GM10847 (cell line): ENCODE results near the gene LCE7A.

ENCODE experiments used
- POLR2A ChIP-seq: IDR thresholded peaks from 2 replicates; pipeline ENCODE4 v1.6.1; 2011; ENCODE audit not compliant: insufficient read length; ENCODE audit errors: extremely low read depth

Gene LCE7A, protein sequence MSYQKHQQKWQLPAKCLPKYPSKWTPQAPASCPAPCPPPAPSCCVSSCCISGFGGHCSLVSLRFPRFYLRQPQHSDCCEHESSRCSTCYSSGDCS

DNA sequence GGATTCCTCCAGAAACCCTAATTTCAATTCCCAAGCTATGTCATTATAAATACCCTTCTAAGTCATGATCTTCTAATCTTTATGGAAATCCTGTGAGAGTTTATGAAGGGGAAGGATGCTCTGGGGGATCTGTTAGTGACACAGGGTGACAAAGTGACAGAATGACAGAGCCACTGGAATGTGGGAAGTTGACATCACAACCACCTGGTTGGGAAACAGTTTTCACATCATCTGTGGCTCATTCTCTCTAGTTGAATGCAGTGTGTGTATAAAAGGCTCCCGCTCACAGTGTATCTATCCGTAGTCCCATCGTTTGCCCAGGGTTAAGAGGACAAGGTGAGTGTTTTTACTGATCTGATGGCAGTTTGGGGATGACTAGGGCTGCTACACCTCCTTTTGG is at the start of gene LCE7A:
Gene LCE7A, plus strand, starts transcription at position 301 of the 400 bp plus-strand sequence. CDS start 702 bp downstream, outside the sequence.
- TF ChIP-seq POLR2A: no peak

DNA sequence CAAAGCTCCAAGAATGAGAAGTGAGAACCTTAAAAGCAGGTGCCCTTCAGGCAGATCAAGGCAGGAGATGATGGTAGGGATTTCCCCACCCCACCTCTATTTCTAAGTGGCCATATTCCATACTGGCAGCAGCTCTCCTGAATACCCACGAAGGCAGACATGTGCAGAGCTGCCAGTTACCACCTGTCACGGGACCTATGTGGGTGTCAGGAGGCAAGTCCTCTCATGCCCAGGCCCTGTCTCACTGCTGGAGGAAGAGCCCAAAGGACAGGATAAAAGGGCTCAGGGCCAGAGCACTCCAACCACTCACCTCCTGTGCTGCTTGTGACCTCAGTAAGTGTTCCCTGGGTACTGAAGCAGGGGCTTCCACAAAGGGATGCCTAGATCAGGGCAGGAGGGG is 48.7 kb upstream of the LCE7A start:
- TF ChIP-seq POLR2A: no peak

DNA sequence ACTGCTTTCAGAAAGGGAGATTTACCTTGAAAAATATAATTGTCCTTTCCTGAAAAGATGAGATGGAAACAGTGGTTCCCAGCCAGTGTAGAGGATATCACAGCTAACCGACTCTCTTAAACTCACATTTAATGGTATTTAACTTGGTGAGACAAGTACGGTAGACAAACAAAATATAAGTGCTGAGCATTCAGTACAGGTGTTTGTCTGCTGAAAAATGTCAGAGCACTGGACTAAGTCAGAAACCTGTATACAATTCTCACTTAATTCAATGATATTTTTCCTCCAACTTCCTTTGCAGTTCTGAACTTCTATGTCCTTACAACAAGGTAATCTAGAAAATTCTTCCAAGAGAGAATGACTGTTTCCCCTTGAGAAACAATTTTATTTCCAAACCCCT is 48.1 kb upstream of the LCE7A start, which contains the start of gene LCE1B:
Gene LCE1B, plus strand, starts transcription at position 301 of the 400 bp plus-strand sequence. CDS start 476 bp downstream, outside the sequence.
- no peak for TF ChIP-seq POLR2A

DNA sequence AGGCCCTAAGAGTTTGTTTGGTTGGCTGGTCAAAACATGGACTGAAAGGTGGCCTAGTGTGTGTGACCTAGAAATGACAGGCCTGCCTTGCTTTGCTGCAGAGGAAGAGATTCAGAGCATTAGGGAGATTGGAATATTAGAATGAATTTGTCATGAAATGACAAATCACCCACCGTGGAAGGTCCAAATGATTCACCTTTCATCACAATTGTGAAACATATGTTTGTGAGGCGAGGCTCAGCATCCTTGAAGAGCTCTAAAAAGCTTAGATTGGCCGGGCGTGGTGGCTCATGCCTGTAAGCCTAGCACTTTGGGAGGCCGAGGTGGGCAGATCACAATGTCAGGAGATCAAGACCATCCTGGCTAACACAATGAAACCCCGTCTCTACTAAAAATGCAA is 42.5 kb upstream of the LCE7A start:
- TF ChIP-seq POLR2A: no peak

DNA sequence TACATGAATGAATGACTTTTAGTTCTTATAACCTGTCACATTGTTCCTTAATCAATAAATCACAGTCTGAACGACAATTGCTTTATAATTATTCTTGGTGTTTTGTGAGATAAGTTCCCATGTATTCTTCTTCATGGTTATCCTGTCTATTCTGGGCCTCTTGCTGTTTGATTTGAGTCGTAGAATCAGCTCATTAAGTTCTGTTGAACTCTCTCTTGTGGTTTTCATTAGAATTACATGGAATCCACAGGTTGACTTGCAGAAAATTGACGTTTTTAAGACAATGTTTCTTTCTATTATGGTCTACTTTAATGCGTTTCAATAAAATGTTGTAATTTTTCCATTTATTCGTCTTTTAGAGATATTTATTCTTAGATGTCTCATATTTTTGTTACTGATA is 36.5 kb upstream of the LCE7A start:
- no peak for TF ChIP-seq POLR2A

DNA sequence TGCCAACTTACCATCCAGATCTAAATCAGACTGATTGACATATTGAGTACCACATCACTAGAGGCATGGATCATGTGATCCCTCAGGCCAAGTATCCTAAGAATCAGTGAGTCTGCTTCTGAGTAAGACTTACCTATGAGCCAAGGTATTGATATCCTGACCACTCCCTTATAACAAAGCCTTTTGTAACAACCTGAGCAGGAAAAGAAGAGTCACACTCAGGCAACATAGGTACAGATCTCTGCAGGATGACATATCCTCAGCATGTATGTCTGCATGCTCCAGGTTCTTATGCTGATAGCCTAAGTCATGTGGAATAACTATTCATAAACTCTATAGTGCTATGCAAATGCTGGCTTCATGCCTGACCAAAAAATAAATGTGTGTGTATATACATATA is 34.8 kb upstream of the LCE7A start:
- TF ChIP-seq POLR2A: no peak

DNA sequence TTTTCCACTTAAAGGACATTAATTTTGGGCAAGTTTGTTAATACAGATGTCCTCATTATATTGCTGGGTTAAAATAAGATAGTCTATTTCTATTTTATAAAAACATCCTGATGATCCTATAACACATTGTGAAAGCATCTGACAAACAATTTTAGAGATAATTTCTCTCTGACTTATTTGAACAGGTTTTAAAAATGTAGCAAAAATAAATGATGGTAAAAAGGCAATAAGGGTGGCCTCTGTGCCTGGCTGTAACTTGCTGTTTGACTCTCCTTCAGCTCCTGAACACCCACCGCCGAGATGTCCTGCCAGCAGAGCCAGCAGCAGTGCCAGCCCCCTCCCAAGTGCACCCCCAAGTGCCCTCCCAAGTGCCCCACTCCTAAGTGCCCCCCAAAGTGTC is 32.6 kb upstream of the LCE7A start, which contains the start of gene LCE1A:
Gene LCE1A, plus strand, starts transcription at position 301 of the 400 bp plus-strand sequence. Its CDS starts 0 bp downstream, at position 301.
- no peak for TF ChIP-seq POLR2A

DNA sequence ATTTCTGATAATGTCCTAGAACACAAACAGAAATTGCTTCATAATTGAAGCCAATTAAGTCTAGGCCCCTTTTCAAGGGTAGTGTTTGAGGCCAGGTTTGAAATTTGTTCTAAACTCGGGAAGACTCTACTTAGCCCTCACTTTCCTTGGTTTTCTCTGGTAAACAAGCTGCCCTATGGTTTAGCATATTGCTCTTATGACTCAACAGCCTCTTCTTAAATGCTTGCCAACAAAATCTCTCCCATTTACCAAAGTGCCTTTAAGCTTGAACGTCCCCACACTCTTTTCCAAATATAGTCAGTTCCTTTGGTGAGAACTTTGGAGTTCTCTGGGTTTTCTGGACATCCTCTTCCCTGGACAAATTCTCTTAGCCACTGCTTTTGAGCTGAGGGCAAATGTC is 22.9 kb upstream of the LCE7A start:
- TF ChIP-seq POLR2A: no peak

DNA sequence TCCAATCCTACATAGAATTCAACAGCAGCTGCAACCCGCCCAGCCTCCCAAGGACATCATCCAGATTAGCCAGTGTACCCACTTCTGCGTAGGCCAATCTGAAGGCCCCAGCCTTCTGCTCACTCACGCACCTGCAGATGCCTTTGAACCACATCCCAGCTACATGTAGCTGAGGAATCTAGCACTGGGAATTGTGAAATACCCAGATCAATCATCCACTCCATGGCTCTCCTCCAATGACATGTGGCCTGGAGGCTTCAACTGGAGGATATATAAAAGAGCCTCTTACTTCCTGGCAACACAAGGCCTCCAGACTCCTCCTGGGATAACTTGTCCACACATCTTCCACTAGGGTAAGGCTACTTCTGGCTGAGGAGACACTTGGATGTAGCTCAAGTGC is 17.2 kb upstream of the LCE7A start, which contains the start of gene LCE6A:
Gene LCE6A, plus strand, starts transcription at position 301 of the 400 bp plus-strand sequence. CDS start 665 bp downstream, outside the sequence.
- no peak for TF ChIP-seq POLR2A

DNA sequence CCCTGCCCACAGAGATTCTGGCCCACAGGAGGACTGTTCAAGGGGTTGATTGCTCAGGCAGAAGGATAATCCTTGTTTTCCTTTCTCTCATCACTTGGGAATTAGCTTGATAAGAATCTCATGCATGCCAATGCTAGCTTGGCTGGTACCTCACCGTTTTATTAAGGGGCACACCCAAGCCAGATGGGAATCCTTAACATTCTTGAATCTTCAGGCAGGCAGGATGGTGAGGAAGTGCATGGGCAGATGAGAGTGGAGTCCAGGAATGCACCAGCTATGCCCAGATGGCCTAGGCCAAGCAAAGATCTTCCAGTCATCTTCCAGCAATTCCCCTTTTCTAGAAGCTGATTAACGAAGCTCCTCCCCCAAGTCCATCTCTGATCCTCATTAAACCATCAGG is 4.1 kb upstream of the LCE7A start:
- TF ChIP-seq POLR2A: no peak

DNA sequence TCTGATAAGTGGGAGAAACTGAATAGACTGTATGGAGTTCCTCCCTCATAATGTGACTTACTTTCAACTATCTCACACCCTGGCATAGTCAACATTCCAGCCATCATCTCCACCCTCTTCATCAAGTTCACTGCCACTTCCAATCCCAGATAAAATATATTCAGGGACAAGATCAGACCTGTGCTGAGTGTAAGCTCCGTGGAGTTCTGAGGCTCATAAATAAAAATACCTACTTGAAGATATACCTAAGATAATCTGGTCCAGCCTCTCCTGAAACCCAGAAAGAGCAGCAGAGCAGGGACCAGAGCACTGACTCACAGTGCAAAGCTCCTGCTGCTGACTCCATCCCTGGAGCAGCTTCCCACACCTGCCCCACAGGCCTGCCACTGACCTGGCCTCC is 1.7 kb upstream of the LCE7A start:
- TF ChIP-seq POLR2A: no peak

DNA sequence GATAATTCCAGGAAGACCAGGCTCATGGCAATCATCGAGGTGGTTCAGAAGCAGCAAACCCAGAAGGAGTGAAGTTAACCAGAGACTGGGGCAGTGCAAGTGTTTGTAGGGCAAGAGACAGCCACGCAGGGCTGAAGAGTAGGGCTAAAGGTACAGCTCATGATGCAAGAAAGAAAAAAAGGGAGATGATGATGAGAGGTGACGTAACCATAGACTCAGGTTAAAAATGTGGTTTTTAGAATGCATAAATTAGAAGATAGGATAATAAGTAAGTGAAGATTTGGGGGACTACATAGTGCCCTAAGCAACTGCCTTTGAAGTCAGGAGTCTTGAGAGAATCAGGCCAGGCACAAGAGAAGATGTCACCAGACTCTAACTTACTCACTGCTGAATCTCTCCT is 333 bp downstream of the LCE7A start:
- no peak for TF ChIP-seq POLR2A

DNA sequence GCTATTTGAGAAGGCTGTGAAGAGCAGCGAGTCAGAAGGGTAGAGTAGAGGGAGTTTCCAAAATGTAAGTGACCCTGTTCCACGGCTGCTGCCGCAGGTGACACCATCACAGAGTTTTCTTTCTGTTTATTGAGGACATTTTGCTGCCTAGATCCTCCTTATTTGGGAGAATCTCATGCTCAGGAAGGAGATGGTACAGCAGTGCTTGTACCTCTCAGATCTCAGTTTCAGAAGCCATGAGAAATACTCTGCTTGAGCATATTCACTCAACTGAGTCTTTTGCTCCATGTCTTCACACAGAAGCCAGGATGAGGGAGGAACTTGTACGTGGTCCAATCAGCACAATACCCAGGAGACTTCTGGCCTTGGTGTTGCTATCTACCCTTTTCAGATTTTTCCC is 1.6 kb downstream of the LCE7A start:
- TF ChIP-seq POLR2A: no peak

DNA sequence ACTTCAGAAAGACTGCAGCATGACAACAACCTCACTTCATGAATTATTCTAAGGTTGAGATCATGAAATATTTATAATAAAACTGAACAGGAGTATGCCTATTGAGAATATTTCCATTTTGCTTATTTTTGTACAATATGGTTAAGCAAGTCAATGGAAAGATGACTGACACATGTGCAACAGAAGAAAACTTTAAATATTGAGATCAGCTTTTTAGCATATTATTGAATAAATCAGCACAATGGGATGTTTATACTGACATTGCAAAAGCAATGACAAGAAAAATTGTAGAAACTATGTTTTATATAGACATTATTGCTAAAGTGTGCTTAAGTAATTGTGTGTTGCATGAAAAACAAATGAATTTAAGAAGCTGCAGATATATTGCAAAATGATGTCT is 4.6 kb downstream of the LCE7A start:
- TF ChIP-seq POLR2A: no peak

DNA sequence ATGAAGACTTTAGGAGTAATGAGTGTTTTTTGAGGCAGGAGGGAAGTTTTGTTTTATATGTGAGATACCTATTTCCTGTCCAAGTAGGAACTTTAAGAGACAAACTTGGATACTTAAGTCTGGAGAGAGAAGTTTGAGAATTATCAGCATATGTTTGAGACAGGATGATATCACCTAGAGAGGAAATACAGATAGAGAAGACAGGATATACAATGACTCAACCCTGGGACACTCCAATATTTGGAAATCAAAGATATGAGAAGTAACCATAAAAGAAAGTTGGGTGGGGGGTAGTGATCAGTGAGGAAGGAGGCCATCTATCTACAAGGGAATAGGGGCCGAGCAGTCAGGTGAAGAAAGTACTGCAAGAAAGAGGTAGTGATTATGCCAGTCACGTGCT is 6.5 kb downstream of the LCE7A start:
- TF ChIP-seq POLR2A: no peak

DNA sequence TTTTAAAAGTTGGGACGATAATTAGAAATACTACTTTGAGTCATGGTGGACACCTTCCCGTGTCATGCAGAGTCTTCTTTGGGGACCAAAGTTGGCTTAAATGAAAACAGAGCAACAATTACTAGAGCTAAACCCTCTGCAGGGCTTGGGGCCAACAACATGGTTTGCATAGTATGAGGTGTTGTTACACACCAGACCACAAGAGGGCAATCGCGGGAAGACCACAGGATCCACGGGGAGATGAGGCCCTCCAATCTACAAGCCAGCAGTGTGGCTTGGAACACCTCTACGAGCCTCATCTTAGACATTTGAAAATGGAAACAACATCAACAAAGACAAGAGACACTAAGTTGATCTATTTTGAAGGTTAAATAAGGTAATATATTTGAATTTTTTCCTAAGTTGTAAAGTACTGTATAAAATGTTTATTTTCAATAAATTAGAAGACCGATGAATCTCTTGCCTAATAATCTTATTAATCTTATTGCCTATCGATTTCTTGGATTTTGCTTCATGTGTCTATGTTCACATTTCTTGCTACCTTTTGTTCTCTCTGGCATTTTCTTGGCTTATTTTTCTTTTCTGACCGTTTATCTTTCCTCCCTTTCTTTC is 10.1 kb downstream of the LCE7A start:
- TF ChIP-seq POLR2A: no peak
